Measurements from ENCODE around the gene MRPS9. TPM values are rescaled to one million over a fixed set of nuclear protein-coding genes. Genes with fewer than 3 reads are reported as not detected.

The MRPS9 gene
- total RNA-seq, 4 donors from 2014 or later = 12.7 to 17.5 (median 15.3) TPM

- Histone ChIP-seq H3K27me3 (no peaks in the 10 kb centered on the region), H3K4me3 (no peak overlapping the region), H3K4me1 (no peaks in the 10 kb centered on the region), H3K9me3 (no peaks in the 10 kb centered on the region), H3K27ac (no peak overlapping the region), H3K36me3 (peaks cover 51% of the 10 kb centered on the region)
- TF ChIP-seq EP300 (IDR thresholded peaks at IDR 0.05) (no peak), CTCF (IDR thresholded peaks at IDR 0.05) (no peak), POLR2A (IDR thresholded peaks at IDR 0.05) (no peak), POLR2AphosphoS5 (IDR thresholded peaks at IDR 0.05) (no peak)
- WGBS = 87% methylated on average over 9 of the region's 9 CpGs
- DNase-seq (ENCODE audit: low spot score in 2 of 2) = no peak
These were observed 62.4 kb downstream of the MRPS9 start for GRCh38 chr2:105100046-105100840.

GRCh38 chr2:105102001-105102400 is 64.1 kb downstream of the MRPS9 start:
- Histone ChIP-seq H3K4me3 (no peak overlapping the region), H3K27ac (no peak overlapping the region), H3K27me3 (no peaks in the 10 kb centered on the region), H3K36me3 (peaks cover 37% of the 10 kb centered on the region), H3K9me3 (no peaks in the 10 kb centered on the region), H3K4me1 (no peaks in the 10 kb centered on the region)
- no peak for TF ChIP-seq CTCF (IDR thresholded peaks at IDR 0.05)
- no peak for TF ChIP-seq POLR2AphosphoS5 (IDR thresholded peaks at IDR 0.05)
- no peak for TF ChIP-seq POLR2A (IDR thresholded peaks at IDR 0.05)
- WGBS = 91% methylated on average over 9 of the region's 12 CpGs
- DNase-seq (ENCODE audit: low spot score in 2 of 2) = no peak

- no peak overlapping the region for H3K4me3 ChIP-seq
- DNase-seq (ENCODE audit: low spot score in 2 of 2) = no peak
- H3K36me3 ChIP-seq = peaks cover 30% of the 10 kb centered on the region
- no peak overlapping the region for H3K27ac ChIP-seq
- TF ChIP-seq EP300 (IDR thresholded peaks at IDR 0.05) (no peak), POLR2A (IDR thresholded peaks at IDR 0.05) (no peak), CTCF (IDR thresholded peaks at IDR 0.05) (no peak), POLR2AphosphoS5 (IDR thresholded peaks at IDR 0.05) (no peak)
- no peaks in the 10 kb centered on the region for H3K9me3 ChIP-seq
- 66% methylated on average over 13 of the region's 13 CpGs for WGBS
- H3K4me1 ChIP-seq = no peaks in the 10 kb centered on the region
- no peaks in the 10 kb centered on the region for H3K27me3 ChIP-seq
These were observed 65.1 kb downstream of the MRPS9 start for GRCh38 chr2:105102963-105103421.

GRCh38 chr2:105103481-105103880 is 65.6 kb downstream of the MRPS9 start:
- no peak for DNase-seq (ENCODE audit: low spot score in 2 of 2)
- H3K27me3 ChIP-seq = no peaks in the 10 kb centered on the region
- no peaks in the 10 kb centered on the region for H3K9me3 ChIP-seq
- no peak overlapping the region for H3K27ac ChIP-seq
- H3K4me3 ChIP-seq = no peak overlapping the region
- peaks cover 26% of the 10 kb centered on the region for H3K36me3 ChIP-seq
- TF ChIP-seq POLR2AphosphoS5 (IDR thresholded peaks at IDR 0.05) (no peak), EP300 (IDR thresholded peaks at IDR 0.05) (no peak), CTCF (IDR thresholded peaks at IDR 0.05) (no peak), POLR2A (IDR thresholded peaks at IDR 0.05) (no peak)
- WGBS = 81% methylated on average over 6 of the region's 6 CpGs
- H3K4me1 ChIP-seq = no peaks in the 10 kb centered on the region

GRCh38 chr2:105104208-105104731 is 66.4 kb downstream of the MRPS9 start:
- H3K4me3 ChIP-seq = no peak overlapping the region
- 89% methylated on average over 8 of the region's 8 CpGs for WGBS

More at GRCh38 chr2:105104208-105104731, 66.4 kb downstream of the MRPS9 start:
- DNase-seq (ENCODE audit: low spot score in 2 of 2) = no peak
- H3K4me1 ChIP-seq = no peaks in the 10 kb centered on the region
- no peaks in the 10 kb centered on the region for H3K9me3 ChIP-seq
- H3K27me3 ChIP-seq = no peaks in the 10 kb centered on the region
- no peak for TF ChIP-seq CTCF (IDR thresholded peaks at IDR 0.05)
- TF ChIP-seq POLR2A (IDR thresholded peaks at IDR 0.05) = no peak
- H3K27ac ChIP-seq = no peak overlapping the region
- H3K36me3 ChIP-seq = peaks cover 23% of the 10 kb centered on the region

All from suprapubic skin (tissue), 4 donors.